IMR-90 (cell line): ENCODE data around the gene TMEM106A. TPM values are rescaled to one million over a fixed set of nuclear protein-coding genes. Genes with fewer than 3 reads are reported as not detected.

Source experiments
- ATAC-seq: fragments of 200-7000 bp; cut with Tn5 transposase; 2 replicates; pipeline ENCODE4 v1.9.1; 2020; ENCODE audit warnings: low read depth, mild to moderate bottlenecking, moderate library complexity
- BruUV-seq: library from RNA; stranded (reverse); fragments of 400-500 nt; replicated peaks from 2 replicates; lab custom pipeline; 2021; lab: Mats Ljungman, UMichigan
- CTCF ChIA-PET: fragments of 300-600 bp; formaldehyde crosslinking; extraction: SDS; loops from one replicate; lab custom pipeline; 2021; ENCODE audit warnings: antibody characterized with exemption; lab: Yijun Ruan, JAX
- POLR2A ChIA-PET: fragments of 300-600 bp; sonication (Branson Sonifier 250); formaldehyde crosslinking; loops from one replicate; lab custom pipeline; 2022; ENCODE audit warnings: antibody characterized with exemption; ENCODE audit not compliant: unreplicated experiment; lab: Charles Lee
- DNase-seq: peaks from one replicate; pipeline ENCODE4 v3.0.0; 2013
- H2AFZ ChIP-seq: replicated peaks from 2 replicates; pipeline ENCODE3; 2013; ENCODE audit warnings: low read length, mild to moderate bottlenecking; ENCODE audit not compliant: poor library complexity
- H2AK5ac ChIP-seq: 2 replicates; pipeline ENCODE4 v1.6.1; 2013; ENCODE audit warnings: low read depth, low read length, inconsistent platforms
- H2AK9ac ChIP-seq: replicated peaks from 2 replicates; pipeline ENCODE3; 2013; ENCODE audit warnings: mild to moderate bottlenecking, low read depth, low read length, moderate library complexity; ENCODE audit not compliant: poor library complexity
- H2BK120ac ChIP-seq: 2 replicates; pipeline ENCODE4 v1.6.1; 2013; ENCODE audit warnings: low read depth, low read length, inconsistent platforms
- H2BK15ac ChIP-seq: 3 replicates; pipeline ENCODE4 v1.6.1; 2013; ENCODE audit warnings: low read depth, low read length, inconsistent platforms
- H2BK20ac ChIP-seq: 2 replicates; pipeline ENCODE4 v1.6.1; 2013; ENCODE audit warnings: low read depth, mild to moderate bottlenecking, inconsistent platforms, low read length, moderate library complexity
- H2BK5ac ChIP-seq: 2 replicates; pipeline ENCODE4 v1.6.1; 2013; ENCODE audit warnings: mild to moderate bottlenecking, low read depth, low read length, inconsistent platforms; ENCODE audit not compliant: poor library complexity, severe bottlenecking
- H3K14ac ChIP-seq: replicated peaks from 2 replicates; pipeline ENCODE4 v1.6.1; 2013; ENCODE audit warnings: low read depth, low read length, inconsistent platforms
- H3K18ac ChIP-seq: 2 replicates; pipeline ENCODE4 v1.6.1; 2013; ENCODE audit warnings: low read depth, low read length, control low read depth
- H3K23ac ChIP-seq: 2 replicates; pipeline ENCODE4 v1.6.1; 2013; ENCODE audit warnings: low read depth, low read length, inconsistent platforms
- H3K27ac ChIP-seq: 2 replicates; pipeline ENCODE4 v1.5.1; 2013; ENCODE audit warnings: mild to moderate bottlenecking, control low read depth, low read length; ENCODE audit not compliant: insufficient read depth
- H3K27me3 ChIP-seq: 2 replicates; pipeline ENCODE4 v1.6.1; 2013; ENCODE audit warnings: low read length; ENCODE audit not compliant: control insufficient read depth, insufficient read depth
- H3K36me3 ChIP-seq: 2 replicates; pipeline ENCODE4 v1.6.1; 2013; ENCODE audit warnings: low read length, mixed read lengths; ENCODE audit not compliant: control insufficient read depth, insufficient read depth
- H3K4ac ChIP-seq: 2 replicates; pipeline ENCODE4 v1.6.1; 2013; ENCODE audit warnings: low read depth, low read length, inconsistent platforms
- H3K4me1 ChIP-seq: 2 replicates; pipeline ENCODE4 v1.6.1; 2013; ENCODE audit warnings: low read length, mixed read lengths; ENCODE audit not compliant: control insufficient read depth, insufficient read depth
- H3K4me2 ChIP-seq: 2 replicates; pipeline ENCODE4 v1.6.1; 2013; ENCODE audit warnings: low read depth, mild to moderate bottlenecking, control low read depth, low read length, moderate library complexity
- H3K4me3 ChIP-seq: 2 replicates; pipeline ENCODE4 v1.5.1; 2013; ENCODE audit warnings: low read depth, mild to moderate bottlenecking, control low read depth, low read length, moderate library complexity; ENCODE audit not compliant: insufficient read depth
- H3K56ac ChIP-seq: 2 replicates; pipeline ENCODE4 v1.6.1; 2013; ENCODE audit warnings: low read length, inconsistent platforms; ENCODE audit not compliant: insufficient read depth; ENCODE audit errors: extremely low read depth
- H3K79me1 ChIP-seq, 2 experiments: 2 replicates each; pipeline ENCODE4 v1.6.1; 2013; ENCODE audit warnings: low read length in 2 of 2, inconsistent platforms in 1 of 2, low read depth in 1 of 2
- H3K9ac ChIP-seq: 2 replicates; pipeline ENCODE4 v1.6.1; 2013; ENCODE audit warnings: low read depth, low read length, control low read depth
- H3K9me1 ChIP-seq: 2 replicates; pipeline ENCODE4 v1.6.1; 2013; ENCODE audit warnings: low read length, inconsistent platforms; ENCODE audit not compliant: insufficient read depth
- H3K9me3 ChIP-seq: 2 replicates; pipeline ENCODE4 v1.6.1; 2013; ENCODE audit warnings: low read length; ENCODE audit not compliant: control insufficient read depth, insufficient read depth
- H4K20me1 ChIP-seq: 2 replicates; pipeline ENCODE4 v1.6.1; 2013; ENCODE audit warnings: low read length, inconsistent platforms; ENCODE audit not compliant: insufficient read depth
- H4K5ac ChIP-seq: 2 replicates; pipeline ENCODE4 v1.6.1; 2013; ENCODE audit warnings: mild to moderate bottlenecking, low read depth, low read length, control low read depth
- H4K8ac ChIP-seq, 2 experiments: 2 replicates each; pipeline ENCODE4 v1.6.1; 2013; ENCODE audit warnings: low read depth in 2 of 2, low read length in 2 of 2, control low read depth in 1 of 2, inconsistent platforms in 1 of 2
- H4K91ac ChIP-seq: 2 replicates; pipeline ENCODE4 v1.6.1; 2013; ENCODE audit warnings: low read depth, low read length, inconsistent platforms; ENCODE audit not compliant: insufficient read depth
- BHLHE40 ChIP-seq: fragments of 150-350 bp; IDR thresholded peaks from 2 replicates; pipeline ENCODE4 v1.6.1; 2016; ENCODE audit warnings: mild to moderate bottlenecking, low read depth, low read length
- CEBPB ChIP-seq: IDR thresholded peaks from 2 replicates; pipeline ENCODE4 v1.6.1; 2012; ENCODE audit warnings: low read depth, low read length, improper control_type of control experiment
- FOS ChIP-seq: fragments of 150-350 bp; IDR thresholded peaks from 2 replicates; pipeline ENCODE4 v1.6.1; 2016; ENCODE audit warnings: low read depth, low read length
- MAFK ChIP-seq: IDR thresholded peaks from 2 replicates; pipeline ENCODE4 v1.6.1; 2012; ENCODE audit warnings: low read depth, low read length, improper control_type of control experiment
- MAZ ChIP-seq: IDR thresholded peaks from 2 replicates; pipeline ENCODE4 v1.6.1; 2012; ENCODE audit warnings: low read depth, mild to moderate bottlenecking, low read length, improper control_type of control experiment, moderate library complexity, borderline replicate concordance
- MXI1 ChIP-seq: IDR thresholded peaks from 2 replicates; pipeline ENCODE4 v1.6.1; 2012; ENCODE audit warnings: low read depth, mild to moderate bottlenecking, low read length, moderate library complexity, borderline replicate concordance
- POLR2A ChIP-seq: IDR thresholded peaks from 2 replicates; pipeline ENCODE4 v1.6.1; 2012; ENCODE audit warnings: mild to moderate bottlenecking, low read depth, low read length
- RAD21 ChIP-seq: IDR thresholded peaks from 2 replicates; pipeline ENCODE4 v1.6.1; 2012; ENCODE audit warnings: low read length, improper control_type of control experiment
- RCOR1 ChIP-seq: IDR thresholded peaks from 2 replicates; pipeline ENCODE4 v1.6.1; 2012; ENCODE audit warnings: mild to moderate bottlenecking, low read length, improper control_type of control experiment; ENCODE audit not compliant: insufficient replicate concordance
- RFX5 ChIP-seq: IDR thresholded peaks from 2 replicates; pipeline ENCODE4 v1.8.0; 2012; ENCODE audit warnings: low read depth, mild to moderate bottlenecking, low read length, moderate library complexity
- SMC3 ChIP-seq: fragments of 150-350 bp; IDR thresholded peaks from 2 replicates; pipeline ENCODE4 v1.6.1; 2016; ENCODE audit warnings: low read depth, mild to moderate bottlenecking, antibody characterized with exemption, low read length, moderate library complexity
- WGBS, 2 experiments: methylation state at CpG; one replicate each; pipeline versions ENCODE4 v1.1.5 to v1.1.7; 2013; ENCODE audit warnings: missing lambda C conversion rate in 2 of 2; ENCODE audit not compliant: insufficient read length in 1 of 2; ENCODE audit errors: extremely low coverage in 2 of 2; 5-methylcytosine and 5-hydroxymethylcytosine counted together
- dilution Hi-C: fragments of 300-500 bp; cut with HindIII; formaldehyde crosslinking; loops from one replicate; pipeline ENCODE4 v1.14.3; 2018; ENCODE audit warnings: low sequenced_read_pairs; ENCODE audit not compliant: unreplicated experiment
- in situ Hi-C: fragments of 300-500 bp; cut with MboI; formaldehyde crosslinking; loops from 3 replicates; pipeline ENCODE4 v1.14.3; 2019; ENCODE audit warnings: low sequenced_read_pairs, inconsistent platforms, mixed read lengths
- intact Hi-C: fragments of 100-400 bp; cut with micrococcal nuclease; formaldehyde crosslinking; loops from 2 replicates; pipeline ENCODE4 v1.10.0; 2022
- polyA plus RNA-seq, 3 experiments: library from polyadenylated mRNA; depleted of rRNA; stranded (reverse); fragments of >200 nt; gene quantifications; 2 replicates each; pipeline ENCODE4 v1.2.3, GENCODE V29; 2012; ENCODE audit warnings: low replicate concordance in 1 of 3
- total RNA-seq: library from RNA; depleted of rRNA; stranded (reverse); fragments of >200 nt; gene quantifications from 2 replicates; pipeline ENCODE4 v1.2.3, GENCODE V29; 2012
- TF ChIP-seq, protein P1 (sequence below): fragments of 150-350 bp; IDR thresholded peaks from 2 replicates; pipeline ENCODE4 v1.6.1; 2016; ENCODE audit warnings: low read depth, mild to moderate bottlenecking, low read length, moderate library complexity, borderline replicate concordance
- TF ChIP-seq, protein P2 (sequence below): conservative IDR thresholded peaks from 2 replicates; pipeline ENCODE4 v1.5.1; 2012; ENCODE audit warnings: mild to moderate bottlenecking, low read depth, low read length, improper control_type of control experiment
- TF ChIP-seq, protein P3 (sequence below): fragments of 150-350 bp; IDR thresholded peaks from 2 replicates; pipeline ENCODE4 v1.6.1; 2017; ENCODE audit warnings: mild to moderate bottlenecking, antibody characterized with exemption, low read length, low read depth

Gene TMEM106A
- total and polyA plus RNA-seq, 2 of the 4 experiments (the other 2 are of a cell fraction): 2.2 to 7.5 TPM

DNA sequence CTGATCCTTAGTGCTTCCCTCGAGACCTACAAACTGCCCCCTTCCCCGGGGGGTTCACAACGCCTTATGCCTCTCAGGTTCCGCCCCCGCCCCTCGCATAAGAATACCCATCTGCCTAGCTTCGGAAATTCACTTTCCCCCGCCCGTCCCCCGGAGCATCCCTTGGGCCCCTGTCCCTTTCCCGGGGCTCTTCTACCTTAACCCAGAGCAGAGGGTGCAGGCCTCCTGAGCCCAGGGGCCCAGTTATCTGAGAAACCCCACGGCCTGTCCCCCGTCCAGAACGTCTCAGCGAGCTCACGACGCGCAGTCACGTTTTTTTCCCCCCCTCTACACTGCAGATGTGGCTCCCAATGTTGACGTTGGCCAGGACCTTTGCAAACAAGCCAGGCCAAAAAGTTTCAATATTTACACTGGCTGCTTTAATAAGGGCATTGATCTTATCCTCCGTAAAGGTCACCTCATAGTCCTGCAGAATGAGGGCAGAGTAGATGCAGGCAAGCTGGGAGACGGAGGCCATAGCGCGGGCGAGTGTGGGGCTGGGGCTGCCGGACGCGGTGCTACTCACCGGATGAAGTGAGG, 42.0 kb upstream of the TMEM106A start:
- peak overlapping the region; percentile 42 for H2BK5ac ChIP-seq
- H2BK15ac ChIP-seq: no peak overlapping the region; the same call in 2 of the 3 replicates
- no peaks in the 10 kb centered on the region for H3K9me1 ChIP-seq
- WGBS, 2 experiments: 1% methylated on average over 12 of the region's 29 CpGs; no CpG with 5 or more reads in 1 of the 2 experiments
- H4K5ac ChIP-seq: peak overlapping the region; percentile 59
- ChIA-PET CTCF (interaction anchor here (0.9 kb wide), 1 partner anchor 145 kb away, joined by 4 read pairs; no protein-coding TSS in a partner anchor), POLR2A (interaction anchor here (0.6 to 1.4 kb wide), 3 partner anchors 163 to 219 kb away, joined by 3 to 4 read pairs (median 3); no protein-coding TSS in a partner anchor)
- H3K18ac ChIP-seq: peak overlapping the region; percentile 17; the same call in 1 of the 2 replicates
- peak overlapping the region; percentile 47 for H3K27ac ChIP-seq
- H3K9ac ChIP-seq: peak overlapping the region; percentile 64
- no peaks in the 10 kb centered on the region for H3K36me3 ChIP-seq
- dilution Hi-C loops (no loop called here), in situ Hi-C loops (loop anchor here (5.0 kb wide), 1 partner anchor 142 kb away; the partner anchor contains the start of gene RND2), intact Hi-C loops (loop anchor here (5.0 kb wide), 1 partner anchor 42 kb away; the partner anchor contains the start of gene BRCA1)
- H3K9me3 ChIP-seq: no peaks in the 10 kb centered on the region
- peak overlapping the region; percentile 92 for H2AFZ ChIP-seq
- no peaks in the 10 kb centered on the region for H3K4me1 ChIP-seq
- H2BK20ac ChIP-seq: no peak overlapping the region
- no peak overlapping the region for H2BK120ac ChIP-seq
- H3K14ac ChIP-seq: peak overlapping the region; percentile 42; the same call in 1 of the 2 replicates
- peak overlapping the region; percentile 53 for H3K23ac ChIP-seq
- peaks cover 0 to 40% of the 10 kb centered on the region in 2 experiments; a peak in 2 of 4 replicates for H3K79me1 ChIP-seq
- 0 out of 2 replicates have a peak overlapping the region, but pooled peaks have one; percentile 34 for H3K56ac ChIP-seq
- H4K8ac ChIP-seq: peak overlapping the region; percentile 25 to 28; a peak in 2 of 4 replicates
- DNase-seq (peak; percentile 26), ATAC-seq (peak; percentile 28)
- no peaks in the 10 kb centered on the region for H3K27me3 ChIP-seq
- H3K4ac ChIP-seq: peak overlapping the region; percentile 62; the same call in 1 of the 2 replicates
- H3K4me2 ChIP-seq: peak overlapping the region; percentile 87
- peak overlapping the region; percentile 89 for H2AK9ac ChIP-seq
- H3K4me3 ChIP-seq: peak overlapping the region; percentile 75
- H4K91ac ChIP-seq: no peak overlapping the region
- H4K20me1 ChIP-seq: peaks cover 3% of the 10 kb centered on the region; the same call in 1 of the 2 replicates
- H2AK5ac ChIP-seq: no peak overlapping the region
- BruUV-seq: no TSS peak
- TF ChIP-seq SMC3 (no peak), MAFK (no peak), POLR2A (no peak), RCOR1 (no peak), BHLHE40 (peak; percentile 91), MXI1 (0 out of 2 replicates have a peak, but pooled peaks have one; percentile 43), RAD21 (no peak), FOS (no peak), MAZ (no peak), CEBPB (no peak), RFX5 (no peak)
- TF ChIP-seq, protein P1, sequence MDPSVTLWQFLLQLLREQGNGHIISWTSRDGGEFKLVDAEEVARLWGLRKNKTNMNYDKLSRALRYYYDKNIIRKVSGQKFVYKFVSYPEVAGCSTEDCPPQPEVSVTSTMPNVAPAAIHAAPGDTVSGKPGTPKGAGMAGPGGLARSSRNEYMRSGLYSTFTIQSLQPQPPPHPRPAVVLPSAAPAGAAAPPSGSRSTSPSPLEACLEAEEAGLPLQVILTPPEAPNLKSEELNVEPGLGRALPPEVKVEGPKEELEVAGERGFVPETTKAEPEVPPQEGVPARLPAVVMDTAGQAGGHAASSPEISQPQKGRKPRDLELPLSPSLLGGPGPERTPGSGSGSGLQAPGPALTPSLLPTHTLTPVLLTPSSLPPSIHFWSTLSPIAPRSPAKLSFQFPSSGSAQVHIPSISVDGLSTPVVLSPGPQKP: no peak
- TF ChIP-seq, protein P2, sequence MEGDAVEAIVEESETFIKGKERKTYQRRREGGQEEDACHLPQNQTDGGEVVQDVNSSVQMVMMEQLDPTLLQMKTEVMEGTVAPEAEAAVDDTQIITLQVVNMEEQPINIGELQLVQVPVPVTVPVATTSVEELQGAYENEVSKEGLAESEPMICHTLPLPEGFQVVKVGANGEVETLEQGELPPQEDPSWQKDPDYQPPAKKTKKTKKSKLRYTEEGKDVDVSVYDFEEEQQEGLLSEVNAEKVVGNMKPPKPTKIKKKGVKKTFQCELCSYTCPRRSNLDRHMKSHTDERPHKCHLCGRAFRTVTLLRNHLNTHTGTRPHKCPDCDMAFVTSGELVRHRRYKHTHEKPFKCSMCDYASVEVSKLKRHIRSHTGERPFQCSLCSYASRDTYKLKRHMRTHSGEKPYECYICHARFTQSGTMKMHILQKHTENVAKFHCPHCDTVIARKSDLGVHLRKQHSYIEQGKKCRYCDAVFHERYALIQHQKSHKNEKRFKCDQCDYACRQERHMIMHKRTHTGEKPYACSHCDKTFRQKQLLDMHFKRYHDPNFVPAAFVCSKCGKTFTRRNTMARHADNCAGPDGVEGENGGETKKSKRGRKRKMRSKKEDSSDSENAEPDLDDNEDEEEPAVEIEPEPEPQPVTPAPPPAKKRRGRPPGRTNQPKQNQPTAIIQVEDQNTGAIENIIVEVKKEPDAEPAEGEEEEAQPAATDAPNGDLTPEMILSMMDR: no peak
- TF ChIP-seq, protein P3, sequence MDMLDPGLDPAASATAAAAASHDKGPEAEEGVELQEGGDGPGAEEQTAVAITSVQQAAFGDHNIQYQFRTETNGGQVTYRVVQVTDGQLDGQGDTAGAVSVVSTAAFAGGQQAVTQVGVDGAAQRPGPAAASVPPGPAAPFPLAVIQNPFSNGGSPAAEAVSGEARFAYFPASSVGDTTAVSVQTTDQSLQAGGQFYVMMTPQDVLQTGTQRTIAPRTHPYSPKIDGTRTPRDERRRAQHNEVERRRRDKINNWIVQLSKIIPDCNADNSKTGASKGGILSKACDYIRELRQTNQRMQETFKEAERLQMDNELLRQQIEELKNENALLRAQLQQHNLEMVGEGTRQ: no peak
